ENCODE measurements around the gene KRTAP10-1.

The KRTAP10-1 gene

DNA sequence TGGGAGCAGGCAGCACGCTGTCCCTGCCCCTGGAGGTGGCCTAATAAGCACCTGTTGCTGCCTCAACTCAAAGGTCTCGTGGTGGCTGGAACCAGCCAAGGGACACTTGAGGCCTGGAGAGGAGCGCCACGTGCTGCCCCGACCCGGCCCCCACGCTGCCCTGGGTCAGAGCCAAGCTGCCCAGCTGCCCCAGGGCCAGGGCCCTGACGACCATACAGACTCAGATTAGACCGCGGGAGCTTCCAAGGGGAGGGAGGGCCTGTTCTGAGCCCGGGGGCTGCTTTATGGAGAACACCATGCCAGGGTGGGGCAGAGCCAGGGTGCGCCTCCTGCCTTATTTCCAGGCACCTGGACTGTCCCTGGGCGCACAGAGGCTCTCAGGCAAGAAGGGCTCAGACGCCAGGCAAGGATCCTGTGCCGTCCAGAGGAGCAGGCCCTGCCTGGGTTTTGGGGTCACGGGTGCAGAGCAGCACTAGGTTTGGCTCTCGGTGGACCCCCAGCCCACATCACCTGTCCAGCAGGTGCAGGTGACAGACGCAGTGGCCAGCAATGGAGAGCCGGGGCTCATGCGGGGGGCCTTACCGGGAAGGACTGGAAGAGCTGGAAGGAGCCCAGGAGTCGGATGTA is 18.6 kb downstream of the KRTAP10-1 start:
- H3K36me3 ChIP-seq (ENCODE audit: control insufficient read depth in 1 of 2, insufficient read depth in 2 of 2, low read length in 2 of 2): no peaks in the 10 kb centered on the region
- WGBS (ENCODE audit: extremely low coverage, insufficient coverage, insufficient read length): no CpG with 5 or more reads among the region's 22 CpGs
- H3K18ac ChIP-seq (ENCODE audit: low read length): no peak overlapping the region
- DNase-seq: no peak
- no peak overlapping the region for H2BK12ac ChIP-seq (ENCODE audit: low read length)
- H2AFZ ChIP-seq (ENCODE audit: insufficient read depth, low read length, poor library complexity): no peak overlapping the region
- H3K27ac ChIP-seq (ENCODE audit: low read depth, low read length): no peak overlapping the region
- peaks cover 3 to 7% of the 10 kb centered on the region in 2 experiments for H3K4me1 ChIP-seq (ENCODE audit: control insufficient read depth in 1 of 2, insufficient read depth in 2 of 2, low read length in 2 of 2)
- no peak overlapping the region for H4K91ac ChIP-seq (ENCODE audit: low read depth, low read length)
- peaks cover 12% of the 10 kb centered on the region for H3K9me3 ChIP-seq (ENCODE audit: insufficient read depth, low read depth, low read length)
- no peaks in the 10 kb centered on the region for H3K79me2 ChIP-seq (ENCODE audit: control insufficient read depth, insufficient read depth, low read length, poor library complexity)
- no peak overlapping the region for H4K8ac ChIP-seq (ENCODE audit: low read depth, low read length)
- no peak overlapping the region for H3K23ac ChIP-seq (ENCODE audit: low read length)
- no peak overlapping the region for H4K12ac ChIP-seq (ENCODE audit: low read depth, low read length)
- no peaks in the 10 kb centered on the region for H3K27me3 ChIP-seq (ENCODE audit: insufficient read depth, low read length)
- no peak overlapping the region for H3K9ac ChIP-seq (ENCODE audit: low read length)
- no peak overlapping the region for H3K4me2 ChIP-seq (ENCODE audit: low read length)
- no peak overlapping the region for H2AK5ac ChIP-seq (ENCODE audit: low read length)
- H3K79me1 ChIP-seq (ENCODE audit: low read length): no peaks in the 10 kb centered on the region
- H3K4me3 ChIP-seq (ENCODE audit: low read depth, low read length): no peak overlapping the region
- no peak overlapping the region for H3K14ac ChIP-seq (ENCODE audit: low read length)
- no peak overlapping the region for H2BK120ac ChIP-seq (ENCODE audit: insufficient read depth, low read length, poor library complexity)
- no peak overlapping the region for H3K4ac ChIP-seq (ENCODE audit: low read depth, low read length)
- H2BK5ac ChIP-seq (ENCODE audit: low read depth, low read length, poor library complexity): no peak overlapping the region

DNA sequence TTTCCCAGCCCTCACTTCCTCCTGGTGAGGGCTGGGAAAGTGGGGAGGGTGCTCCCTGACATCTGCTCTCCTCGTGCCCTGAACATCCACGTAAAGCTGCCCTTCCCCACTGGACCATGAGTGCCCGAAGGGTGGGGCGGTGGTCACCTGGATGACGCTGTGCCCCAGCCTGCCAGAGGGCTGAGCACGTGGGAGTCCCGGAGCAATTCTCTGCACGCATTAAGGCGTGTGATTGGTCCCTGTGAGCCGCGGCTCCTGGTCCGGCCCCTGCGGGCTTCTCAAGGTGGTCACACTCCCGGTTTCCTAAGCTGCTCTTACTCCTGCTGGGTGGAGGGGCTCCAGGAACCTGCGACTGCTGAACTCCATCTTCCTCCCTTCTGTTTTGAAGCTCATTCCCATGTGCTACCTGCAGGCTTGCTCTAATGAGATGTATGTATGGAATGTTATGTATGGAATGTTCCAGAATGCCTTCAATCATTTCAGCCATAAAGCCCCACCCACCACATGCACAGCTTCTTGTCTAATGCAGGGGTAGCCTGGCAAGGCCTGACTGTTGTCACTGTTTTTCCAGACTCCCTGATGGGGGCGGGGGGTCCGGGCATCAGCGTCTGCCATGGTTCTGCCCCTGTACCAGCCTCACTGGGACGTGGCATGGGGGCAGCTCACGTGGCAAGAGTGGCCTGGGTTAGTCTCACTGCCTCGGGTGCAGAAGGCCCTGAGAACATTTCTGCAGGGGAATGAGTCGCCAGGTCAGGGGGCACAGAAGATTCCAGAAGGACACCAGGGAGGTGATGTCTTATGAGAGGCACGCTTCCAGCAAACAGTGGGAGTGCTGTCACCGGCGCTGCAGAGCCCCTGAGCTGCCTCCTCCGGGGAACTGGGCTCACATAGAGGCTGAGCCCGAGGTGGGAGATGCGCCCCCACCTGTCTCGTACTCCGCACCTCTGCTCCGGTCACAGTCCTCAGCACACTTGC is 19.4 kb downstream of the KRTAP10-1 start:
- Histone ChIP-seq H3K14ac (ENCODE audit: low read length) (no peak overlapping the region), H3K4me2 (ENCODE audit: low read length) (no peak overlapping the region), H3K23ac (ENCODE audit: low read length) (no peak overlapping the region), H4K8ac (ENCODE audit: low read depth, low read length) (no peak overlapping the region), H2BK5ac (ENCODE audit: low read depth, low read length, poor library complexity) (no peak overlapping the region), H3K36me3 (ENCODE audit: control insufficient read depth in 1 of 2, insufficient read depth in 2 of 2, low read length in 2 of 2) (no peaks in the 10 kb centered on the region), H3K18ac (ENCODE audit: low read length) (no peak overlapping the region), H2AK5ac (ENCODE audit: low read length) (no peak overlapping the region), H2AFZ (ENCODE audit: insufficient read depth, low read length, poor library complexity) (no peak overlapping the region), H4K91ac (ENCODE audit: low read depth, low read length) (no peak overlapping the region), H3K4me1 (ENCODE audit: control insufficient read depth in 1 of 2, insufficient read depth in 2 of 2, low read length in 2 of 2) (peaks cover 3 to 7% of the 10 kb centered on the region in 2 experiments), H3K4ac (ENCODE audit: low read depth, low read length) (no peak overlapping the region), H2BK120ac (ENCODE audit: insufficient read depth, low read length, poor library complexity) (no peak overlapping the region), H3K79me1 (ENCODE audit: low read length) (no peaks in the 10 kb centered on the region), H4K12ac (ENCODE audit: low read depth, low read length) (no peak overlapping the region), H3K79me2 (ENCODE audit: control insufficient read depth, insufficient read depth, low read length, poor library complexity) (no peaks in the 10 kb centered on the region), H3K27me3 (ENCODE audit: insufficient read depth, low read length) (no peaks in the 10 kb centered on the region), H3K27ac (ENCODE audit: low read depth, low read length) (no peak overlapping the region), H3K9ac (ENCODE audit: low read length) (no peak overlapping the region), H2BK12ac (ENCODE audit: low read length) (no peak overlapping the region), H3K4me3 (ENCODE audit: low read depth, low read length) (no peak overlapping the region), H3K9me3 (ENCODE audit: insufficient read depth, low read depth, low read length) (peaks cover 12% of the 10 kb centered on the region)
- peak; percentile 56 to 74 for DNase-seq
- no CpG with 5 or more reads among the region's 31 CpGs for WGBS (ENCODE audit: extremely low coverage, insufficient coverage, insufficient read length)

DNA sequence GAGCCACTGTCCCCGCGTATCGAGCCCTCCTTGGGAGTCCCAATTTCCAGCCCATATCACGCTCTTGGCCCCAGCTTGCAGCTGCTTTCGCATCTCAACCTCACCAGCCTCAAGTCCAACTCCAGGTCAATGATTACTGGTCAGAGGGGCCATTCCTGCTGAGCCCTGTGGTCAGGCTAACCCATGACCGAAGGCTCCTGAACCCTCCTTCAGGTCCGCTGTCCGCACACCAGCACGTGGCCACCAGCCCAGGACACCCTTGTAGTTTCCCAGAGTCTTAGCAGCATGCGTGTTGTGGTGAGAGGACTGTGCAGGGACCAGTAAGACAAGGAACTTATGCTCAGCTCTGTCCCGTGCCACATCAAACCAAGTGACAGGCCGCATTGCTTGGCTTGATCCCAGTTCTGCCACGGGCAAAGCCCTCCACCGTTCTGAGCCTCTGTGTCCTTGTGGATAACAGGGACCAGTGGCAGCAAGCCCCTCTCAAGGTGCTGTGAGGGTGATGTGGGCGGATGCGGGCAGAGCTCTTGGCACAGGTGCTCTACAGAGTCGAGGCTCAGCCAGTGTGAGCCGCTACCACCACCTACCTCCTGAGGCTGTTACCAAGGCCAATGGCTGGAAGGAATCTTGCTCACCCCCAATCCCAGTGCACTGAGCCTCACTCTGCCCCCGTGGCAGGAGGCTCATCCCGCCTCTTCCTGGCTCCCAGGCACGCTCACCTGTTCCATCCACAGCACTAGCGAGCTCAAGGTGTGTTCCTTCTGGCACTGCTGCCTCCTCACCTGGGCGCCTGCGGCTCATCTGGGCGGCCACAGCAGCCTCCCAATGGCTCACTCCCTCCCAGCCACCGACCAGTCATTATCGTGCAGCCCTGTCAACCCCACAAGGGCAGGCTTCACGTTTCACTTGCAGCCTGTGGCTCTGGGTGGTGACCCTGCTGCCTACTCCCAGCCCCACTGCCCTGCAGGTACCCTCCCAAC is 20.4 kb downstream of the KRTAP10-1 start:
- Histone ChIP-seq H3K4ac (ENCODE audit: low read depth, low read length) (no peak overlapping the region), H3K36me3 (ENCODE audit: control insufficient read depth in 1 of 2, insufficient read depth in 2 of 2, low read length in 2 of 2) (no peaks in the 10 kb centered on the region), H2BK5ac (ENCODE audit: low read depth, low read length, poor library complexity) (no peak overlapping the region), H2BK120ac (ENCODE audit: insufficient read depth, low read length, poor library complexity) (no peak overlapping the region), H3K4me2 (ENCODE audit: low read length) (no peak overlapping the region), H2AK5ac (ENCODE audit: low read length) (no peak overlapping the region), H3K79me1 (ENCODE audit: low read length) (no peaks in the 10 kb centered on the region), H3K9ac (ENCODE audit: low read length) (no peak overlapping the region), H4K8ac (ENCODE audit: low read depth, low read length) (no peak overlapping the region), H3K27ac (ENCODE audit: low read depth, low read length) (no peak overlapping the region), H3K27me3 (ENCODE audit: insufficient read depth, low read length) (no peaks in the 10 kb centered on the region), H4K12ac (ENCODE audit: low read depth, low read length) (no peak overlapping the region), H3K14ac (ENCODE audit: low read length) (no peak overlapping the region), H3K9me3 (ENCODE audit: insufficient read depth, low read depth, low read length) (peaks cover 12% of the 10 kb centered on the region), H3K23ac (ENCODE audit: low read length) (no peak overlapping the region), H4K91ac (ENCODE audit: low read depth, low read length) (no peak overlapping the region), H3K79me2 (ENCODE audit: control insufficient read depth, insufficient read depth, low read length, poor library complexity) (no peaks in the 10 kb centered on the region), H3K4me1 (ENCODE audit: control insufficient read depth in 1 of 2, insufficient read depth in 2 of 2, low read length in 2 of 2) (peaks cover 3 to 7% of the 10 kb centered on the region in 2 experiments), H2AFZ (ENCODE audit: insufficient read depth, low read length, poor library complexity) (no peak overlapping the region), H2BK12ac (ENCODE audit: low read length) (no peak overlapping the region), H3K18ac (ENCODE audit: low read length) (no peak overlapping the region), H3K4me3 (ENCODE audit: low read depth, low read length) (no peak overlapping the region)
- DNase-seq: no peak
- WGBS (ENCODE audit: extremely low coverage, insufficient coverage, insufficient read length): no CpG with 5 or more reads among the region's 28 CpGs

DNA sequence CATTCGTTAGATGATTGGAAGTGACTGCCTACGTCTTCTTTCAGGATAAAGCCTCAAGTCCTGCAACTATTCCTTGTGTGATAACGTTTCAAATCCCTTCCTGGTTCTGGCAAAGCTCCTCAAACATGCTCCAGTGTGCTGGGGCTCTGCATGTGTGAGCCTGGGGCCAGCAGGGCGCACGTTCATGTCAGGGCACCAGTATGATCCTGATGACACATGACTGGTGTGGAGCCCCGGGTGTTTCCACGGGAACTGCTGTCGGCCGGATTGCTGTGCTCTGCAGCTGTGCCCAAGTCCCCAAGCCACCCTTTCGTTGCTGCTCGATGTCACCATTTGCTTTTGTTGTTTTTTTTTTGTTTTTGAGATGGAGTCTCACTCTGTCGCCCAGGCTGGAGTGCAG is 21.3 kb downstream of the KRTAP10-1 start:
- no peak overlapping the region for H4K91ac ChIP-seq (ENCODE audit: low read depth, low read length)
- no peak overlapping the region for H3K4me2 ChIP-seq (ENCODE audit: low read length)
- H3K14ac ChIP-seq (ENCODE audit: low read length): no peak overlapping the region
- H3K23ac ChIP-seq (ENCODE audit: low read length): no peak overlapping the region
- DNase-seq: peak; percentile 45 to 57
- no peak overlapping the region for H3K27ac ChIP-seq (ENCODE audit: low read depth, low read length)
- H3K36me3 ChIP-seq (ENCODE audit: control insufficient read depth in 1 of 2, insufficient read depth in 2 of 2, low read length in 2 of 2): no peaks in the 10 kb centered on the region
- H3K4me3 ChIP-seq (ENCODE audit: low read depth, low read length): no peak overlapping the region
- H2BK5ac ChIP-seq (ENCODE audit: low read depth, low read length, poor library complexity): no peak overlapping the region
- no peak overlapping the region for H3K9ac ChIP-seq (ENCODE audit: low read length)
- no peaks in the 10 kb centered on the region for H3K79me1 ChIP-seq (ENCODE audit: low read length)
- H2AFZ ChIP-seq (ENCODE audit: insufficient read depth, low read length, poor library complexity): no peak overlapping the region
- WGBS (ENCODE audit: extremely low coverage, insufficient coverage, insufficient read length): no CpG with 5 or more reads among the region's 12 CpGs
- H2BK12ac ChIP-seq (ENCODE audit: low read length): no peak overlapping the region
- no peak overlapping the region for H2AK5ac ChIP-seq (ENCODE audit: low read length)
- no peaks in the 10 kb centered on the region for H3K79me2 ChIP-seq (ENCODE audit: control insufficient read depth, insufficient read depth, low read length, poor library complexity)
- peaks cover 3 to 7% of the 10 kb centered on the region in 2 experiments for H3K4me1 ChIP-seq (ENCODE audit: control insufficient read depth in 1 of 2, insufficient read depth in 2 of 2, low read length in 2 of 2)
- H3K18ac ChIP-seq (ENCODE audit: low read length): no peak overlapping the region
- H2BK120ac ChIP-seq (ENCODE audit: insufficient read depth, low read length, poor library complexity): no peak overlapping the region
- H3K27me3 ChIP-seq (ENCODE audit: insufficient read depth, low read length): no peaks in the 10 kb centered on the region
- no peak overlapping the region for H4K8ac ChIP-seq (ENCODE audit: low read depth, low read length)
- H3K9me3 ChIP-seq (ENCODE audit: insufficient read depth, low read depth, low read length): peaks cover 12% of the 10 kb centered on the region
- H4K12ac ChIP-seq (ENCODE audit: low read depth, low read length): no peak overlapping the region
- no peak overlapping the region for H3K4ac ChIP-seq (ENCODE audit: low read depth, low read length)
